DLD1 (cell line): ENCODE results near the gene PFKL.

ENCODE experiments used
- in situ Hi-C: cut with HindIII; loops from 2 replicates; pipeline ENCODE4 v1.10.0; 2017; ENCODE audit warnings: low sequenced_read_pairs

PFKL gene

GRCh38 chr21:44325386-44326271 is 25.8 kb downstream of the PFKL start:
- in situ Hi-C loops = no loop called here

DNA sequence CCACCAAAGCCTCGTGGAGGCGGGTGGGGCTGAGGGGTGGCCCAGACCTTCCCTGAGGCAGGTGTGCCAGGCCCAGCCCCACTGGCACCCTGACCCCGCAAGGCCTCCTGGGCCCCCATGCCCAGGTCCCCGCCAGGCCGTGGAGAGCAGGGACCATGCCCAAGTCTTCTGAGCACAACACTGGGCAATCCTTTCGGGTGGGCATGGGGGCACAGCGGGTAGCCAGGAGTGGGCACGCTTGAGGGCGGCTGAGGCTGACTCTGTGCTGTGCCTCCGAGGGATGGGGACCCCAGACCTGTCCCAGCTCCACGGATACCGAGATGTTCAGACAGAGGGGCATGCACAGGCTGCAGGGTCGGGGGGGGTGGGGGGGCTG is 26.4 kb downstream of the PFKL start:
- in situ Hi-C loops = no loop called here

GRCh38 chr21:44326716-44327602 is 27.1 kb downstream of the PFKL start:
- in situ Hi-C loops = no loop called here

GRCh38 chr21:44327603-44327974 is 27.7 kb downstream of the PFKL start:
- in situ Hi-C loops = no loop called here

DNA sequence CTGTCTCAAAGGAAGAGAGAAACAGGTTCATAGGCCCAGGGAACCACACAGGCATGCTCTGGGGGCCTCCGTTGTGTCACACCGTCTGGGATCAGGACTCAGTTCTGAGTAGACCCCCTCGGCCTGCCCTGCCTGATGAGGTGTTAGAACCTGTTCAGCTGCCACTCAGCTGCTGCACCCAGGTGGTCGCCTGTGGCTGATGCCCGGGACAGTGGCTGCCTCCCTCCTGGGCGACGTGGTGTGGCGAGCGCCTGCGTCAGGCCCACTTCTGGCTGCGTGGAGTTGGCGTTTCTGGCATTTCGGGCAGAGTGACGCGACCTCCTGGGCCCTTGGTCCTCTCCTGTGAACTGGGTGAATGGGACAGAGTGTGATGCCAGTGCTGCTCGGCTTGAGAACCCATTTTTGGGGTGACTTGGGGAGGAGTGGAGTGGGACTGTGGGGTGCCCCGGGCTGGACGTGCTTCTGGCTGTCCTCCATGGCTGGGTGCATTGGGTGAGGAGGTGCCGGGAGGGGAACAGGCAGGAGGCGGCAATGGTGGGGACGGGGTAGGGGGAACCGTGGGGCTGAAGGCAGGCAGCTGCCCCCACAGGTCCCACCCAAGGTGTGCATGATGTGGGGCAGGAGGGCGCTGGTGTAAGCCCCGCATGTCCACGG is 28.5 kb downstream of the PFKL start:
- in situ Hi-C loops = no loop called here

- in situ Hi-C loops = no loop called here
Measured at GRCh38 chr21:44329086-44329889, 29.4 kb downstream of the PFKL start.

GRCh38 chr21:44329971-44330681 is 30.3 kb downstream of the PFKL start:
- in situ Hi-C loops = loop anchor here (10.0 kb wide), 1 partner anchor 155 kb away; no protein-coding TSS in a partner anchor

DNA sequence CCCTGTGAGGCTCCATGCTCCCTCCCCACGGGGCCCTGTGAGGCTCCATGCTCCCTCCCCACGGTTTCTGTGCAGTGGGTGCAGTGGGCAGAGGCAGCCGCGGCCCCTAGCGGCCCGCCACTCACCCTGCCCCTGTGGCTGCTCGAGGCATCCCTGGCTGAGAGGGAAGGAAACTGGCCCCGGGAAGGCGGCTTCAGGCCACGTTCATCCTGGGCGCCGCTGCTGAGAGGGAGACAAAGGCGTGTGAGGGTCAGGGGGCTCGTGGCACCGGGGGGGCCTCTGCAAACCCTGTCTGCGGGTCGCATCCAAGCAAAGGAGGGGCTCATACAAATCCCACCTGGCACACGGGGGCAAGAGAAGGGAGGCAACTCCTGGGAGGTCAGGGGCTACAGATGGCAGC is 30.8 kb downstream of the PFKL start:
- in situ Hi-C loops = loop anchor here (10.0 kb wide), 1 partner anchor 154 kb away; no protein-coding TSS in a partner anchor

GRCh38 chr21:44331209-44331608 is 31.4 kb downstream of the PFKL start:
- in situ Hi-C loops = loop anchor here (10.0 kb wide), 1 partner anchor 154 kb away; no protein-coding TSS in a partner anchor

GRCh38 chr21:44331650-44332307 is 31.9 kb downstream of the PFKL start:
- in situ Hi-C loops = loop anchor here (10.0 kb wide), 1 partner anchor 153 kb away; no protein-coding TSS in a partner anchor

GRCh38 chr21:44332383-44332782 is 32.5 kb downstream of the PFKL start:
- in situ Hi-C loops = loop anchor here (10.0 kb wide), 1 partner anchor 152 kb away; no protein-coding TSS in a partner anchor

DNA sequence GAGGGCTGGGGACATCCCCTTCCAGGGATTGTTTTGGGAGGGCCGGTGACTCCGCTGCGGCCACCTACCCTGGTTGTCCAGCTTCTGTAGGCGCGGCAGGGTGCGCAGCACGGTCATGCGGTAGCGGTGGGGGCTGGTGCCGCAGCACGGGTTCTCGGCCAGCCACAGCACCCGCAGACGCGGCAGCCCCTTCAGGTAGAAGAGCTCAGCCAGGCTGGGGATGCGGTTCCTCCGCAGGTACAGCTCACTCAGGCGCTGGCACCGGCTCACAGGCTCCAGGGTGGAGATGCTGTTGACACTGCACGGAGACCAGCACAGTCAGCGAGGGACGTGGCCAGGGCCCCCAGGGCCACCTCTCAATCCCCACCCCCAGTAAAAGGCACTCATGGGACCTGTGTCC is 33.1 kb downstream of the PFKL start:
- in situ Hi-C loops = loop anchor here (10.0 kb wide), 1 partner anchor 152 kb away; no protein-coding TSS in a partner anchor

DNA sequence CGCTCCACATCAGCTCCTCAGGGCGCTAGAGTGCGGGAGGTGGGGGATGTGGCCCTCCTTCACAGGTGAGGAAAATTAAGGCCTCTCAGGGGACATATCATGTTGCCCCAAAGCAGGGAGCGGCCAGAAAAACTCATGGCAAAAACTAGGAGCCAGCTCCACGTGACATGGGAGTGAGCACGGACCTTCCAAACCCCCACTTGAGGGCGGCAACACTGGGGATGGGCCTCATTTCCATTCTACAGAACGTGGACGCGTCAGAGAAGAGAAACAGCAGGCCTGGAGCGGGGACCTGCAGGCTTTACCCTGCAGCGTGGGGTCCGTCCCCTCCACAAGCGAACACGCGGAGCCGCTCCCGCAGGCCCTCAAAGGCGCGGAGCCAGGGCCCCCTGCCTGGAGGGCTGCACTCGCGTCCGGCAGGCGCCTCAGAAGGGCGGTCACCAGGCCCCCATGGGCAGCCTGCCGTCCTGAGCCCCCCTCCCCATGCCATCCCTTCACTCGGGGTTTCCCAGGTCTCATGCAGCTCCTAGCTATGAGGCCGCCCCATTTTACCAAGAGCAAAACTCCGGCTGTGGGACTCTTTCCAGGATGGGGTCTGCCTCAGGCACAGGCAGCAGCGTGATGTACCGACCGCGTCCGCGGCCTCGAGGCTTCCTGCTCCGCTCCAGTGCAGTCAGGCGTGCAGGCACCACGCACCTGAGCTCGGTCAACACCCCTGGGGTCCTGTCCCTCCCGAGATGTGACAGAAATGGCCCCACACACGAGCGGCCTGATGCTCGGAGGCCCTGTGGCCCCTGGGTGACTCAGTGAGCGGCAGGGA is 33.9 kb downstream of the PFKL start:
- in situ Hi-C loops = loop anchor here (10.0 kb wide), 1 partner anchor 151 kb away; no protein-coding TSS in a partner anchor

GRCh38 chr21:44334329-44335030 is 34.6 kb downstream of the PFKL start:
- in situ Hi-C loops = loop anchor here (10.0 kb wide), 1 partner anchor 150 kb away; no protein-coding TSS in a partner anchor

GRCh38 chr21:44335266-44336059 is 35.6 kb downstream of the PFKL start:
- in situ Hi-C loops = loop anchor here (10.0 kb wide), 1 partner anchor 149 kb away; no protein-coding TSS in a partner anchor

GRCh38 chr21:44337449-44337848 is 37.6 kb downstream of the PFKL start:
- in situ Hi-C loops = loop anchor here (10.0 kb wide), 1 partner anchor 147 kb away; no protein-coding TSS in a partner anchor
